HG03095 (cell line): ENCODE results near the gene PTGDS.

Experiments used
- ATAC-seq: cut with Tn5 transposase; IDR thresholded peaks from one replicate; pipeline ENCODE4 v1.9.1; 2021; ENCODE audit warnings: moderate library complexity; ENCODE audit not compliant: unreplicated experiment

Gene PTGDS

GRCh38 chr9:136972335-136972734 lies 5.0 kb upstream of the PTGDS start:
- no peak for ATAC-seq

GRCh38 chr9:136972743-136973142 lies 4.6 kb upstream of the PTGDS start:
- ATAC-seq: no peak

GRCh38 chr9:136973618-136974617 lies 3.4 kb upstream of the PTGDS start:
- no peak for ATAC-seq

DNA sequence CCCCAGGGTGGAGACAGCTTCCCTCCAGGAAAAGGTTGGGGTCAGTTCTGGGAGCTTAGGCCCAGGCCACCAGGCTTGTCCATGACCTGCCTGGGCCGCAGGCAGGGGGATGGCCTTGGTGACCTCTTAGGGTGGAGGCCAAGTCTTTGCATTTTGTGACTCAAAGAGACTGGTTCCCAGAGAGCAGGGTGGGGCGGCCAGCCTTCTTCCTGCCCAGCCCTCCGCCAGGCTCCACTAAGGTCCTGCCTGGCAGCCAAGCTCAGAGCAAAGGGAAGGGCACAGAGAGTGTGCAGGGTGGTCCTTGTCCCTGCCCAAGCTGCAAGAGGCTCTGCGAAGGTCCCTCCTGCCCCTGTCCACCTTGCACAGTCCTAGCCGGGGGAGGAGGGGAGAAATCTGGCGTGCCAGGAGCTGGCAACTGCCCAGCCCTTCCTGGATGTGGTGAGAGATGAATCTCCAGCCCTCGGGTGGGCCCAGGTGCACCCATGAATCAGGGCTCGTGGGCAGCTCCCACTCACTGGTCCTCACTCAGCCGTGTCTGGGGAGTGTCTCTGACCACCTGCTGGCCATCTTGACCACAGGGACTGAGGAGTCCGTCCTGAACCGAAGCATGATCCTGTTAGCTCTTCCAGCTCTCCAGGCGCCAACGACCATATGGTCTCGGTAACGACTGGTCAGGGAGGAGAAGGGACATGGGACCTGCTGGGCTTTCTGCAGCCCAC lies 2.3 kb upstream of the PTGDS start:
- ATAC-seq: no peak

- ATAC-seq: no peak
Measured at GRCh38 chr9:136975644-136976043, 1.7 kb upstream of the PTGDS start.

GRCh38 chr9:136977649-136978072 lies 357 bp downstream of the PTGDS start:
- ATAC-seq: no peak

- ATAC-seq: no peak
Measured at GRCh38 chr9:136978073-136978864, 965 bp downstream of the PTGDS start.

DNA sequence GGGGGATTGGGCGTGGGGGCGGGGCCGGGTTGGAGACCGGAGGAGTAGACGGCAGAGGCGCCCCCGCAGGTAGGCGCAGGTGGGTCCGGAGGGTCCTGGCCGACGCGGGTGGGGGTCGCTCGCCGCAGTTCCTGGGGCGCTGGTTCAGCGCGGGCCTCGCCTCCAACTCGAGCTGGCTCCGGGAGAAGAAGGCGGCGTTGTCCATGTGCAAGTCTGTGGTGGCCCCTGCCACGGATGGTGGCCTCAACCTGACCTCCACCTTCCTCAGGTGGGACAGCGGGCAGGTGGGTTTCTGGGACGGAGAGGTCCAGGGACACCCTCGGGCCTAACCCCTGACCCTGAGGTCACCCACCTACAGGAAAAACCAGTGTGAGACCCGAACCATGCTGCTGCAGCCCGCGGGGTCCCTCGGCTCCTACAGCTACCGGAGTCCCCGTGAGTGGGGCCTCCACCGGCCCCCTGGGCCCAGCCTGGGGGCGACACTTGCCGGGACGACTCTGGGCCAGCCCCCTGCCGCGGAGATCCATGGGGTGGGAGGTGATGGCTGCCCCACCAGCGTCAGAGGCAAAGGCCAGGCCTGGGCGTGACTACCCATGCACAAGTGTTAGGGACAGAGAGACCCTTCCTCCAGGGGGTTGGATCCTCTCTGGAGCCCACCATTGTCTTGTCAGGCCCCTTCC lies 1.7 kb downstream of the PTGDS start:
- ATAC-seq: no peak

DNA sequence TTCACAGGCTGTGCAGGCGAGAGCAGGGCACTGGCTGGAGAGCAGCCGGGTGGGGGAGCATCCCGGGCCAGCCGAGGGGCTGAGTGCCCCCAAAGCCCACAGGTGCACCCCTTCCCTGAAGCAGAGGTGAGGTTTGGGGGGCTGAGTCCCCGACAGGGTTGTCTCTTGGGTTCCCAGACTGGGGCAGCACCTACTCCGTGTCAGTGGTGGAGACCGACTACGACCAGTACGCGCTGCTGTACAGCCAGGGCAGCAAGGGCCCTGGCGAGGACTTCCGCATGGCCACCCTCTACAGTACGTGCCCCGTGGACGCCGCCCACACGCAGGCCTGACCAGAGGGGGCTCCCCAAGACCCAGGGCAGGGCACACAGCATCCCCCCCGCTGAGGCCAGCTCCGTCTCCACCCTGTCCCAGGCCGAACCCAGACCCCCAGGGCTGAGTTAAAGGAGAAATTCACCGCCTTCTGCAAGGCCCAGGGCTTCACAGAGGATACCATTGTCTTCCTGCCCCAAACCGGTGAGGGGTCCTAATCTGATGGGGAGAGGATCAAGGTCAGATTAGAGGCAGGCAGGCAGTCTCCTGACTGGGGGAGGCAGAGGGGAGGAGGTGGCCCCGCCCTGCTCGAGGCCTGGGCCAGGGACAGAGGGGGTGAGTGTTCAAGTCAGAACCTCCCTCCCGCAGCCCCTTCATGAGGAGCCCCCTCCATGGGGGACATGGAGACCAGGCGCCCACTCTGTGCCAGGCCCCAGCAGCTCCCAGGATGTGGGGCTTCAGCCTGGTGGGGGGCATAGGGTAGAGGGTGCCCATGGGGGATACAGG lies 2.7 kb downstream of the PTGDS start:
- ATAC-seq: no peak

DNA sequence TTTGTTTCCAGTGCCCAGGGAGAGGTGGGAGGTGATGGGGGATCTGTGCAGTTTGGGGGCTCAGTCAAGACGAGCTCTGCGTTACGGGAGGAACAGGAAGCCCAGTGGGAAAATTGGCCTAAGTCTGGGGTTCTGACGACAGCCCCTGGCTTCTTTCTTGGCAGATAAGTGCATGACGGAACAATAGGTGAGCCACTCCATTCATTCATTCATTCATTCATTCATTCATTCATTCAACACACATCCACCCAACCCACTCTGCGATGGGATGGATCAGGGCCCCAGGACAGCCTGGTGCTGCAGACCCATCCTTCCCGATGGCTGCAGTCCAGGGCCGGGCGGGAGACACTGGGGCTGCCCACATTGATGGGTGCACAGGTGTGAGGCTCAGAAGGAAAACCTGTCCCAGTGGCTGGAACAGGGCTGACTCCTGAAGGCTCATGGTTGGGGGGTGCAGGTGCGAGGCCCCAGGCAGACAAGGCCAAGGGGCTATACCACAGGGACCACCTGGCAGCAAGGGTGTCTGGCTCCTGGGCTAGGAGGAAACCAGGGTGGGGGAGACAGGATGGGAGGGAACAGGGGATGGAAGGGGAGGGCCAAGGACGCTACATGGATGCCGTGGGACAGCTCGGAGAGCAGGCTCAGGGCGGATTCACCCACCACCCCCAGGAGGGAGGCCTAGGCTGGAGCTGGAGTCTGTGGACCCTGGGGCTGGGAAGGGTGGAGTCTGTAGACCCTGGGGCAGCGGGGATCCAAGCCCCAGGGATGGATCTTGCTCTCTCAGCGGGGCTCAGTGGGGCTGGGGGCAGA lies 3.6 kb downstream of the PTGDS start:
- ATAC-seq: no peak

- ATAC-seq: no peak
Measured at GRCh38 chr9:136981588-136982231, 4.4 kb downstream of the PTGDS start.

- ATAC-seq: no peak
Measured at GRCh38 chr9:136982232-136983051, 5.1 kb downstream of the PTGDS start, which contains the start of gene LCNL1. LCNL1 (plus strand) TSS chr9:136982993; CDS start chr9:136983587, 594 bp downstream.

DNA sequence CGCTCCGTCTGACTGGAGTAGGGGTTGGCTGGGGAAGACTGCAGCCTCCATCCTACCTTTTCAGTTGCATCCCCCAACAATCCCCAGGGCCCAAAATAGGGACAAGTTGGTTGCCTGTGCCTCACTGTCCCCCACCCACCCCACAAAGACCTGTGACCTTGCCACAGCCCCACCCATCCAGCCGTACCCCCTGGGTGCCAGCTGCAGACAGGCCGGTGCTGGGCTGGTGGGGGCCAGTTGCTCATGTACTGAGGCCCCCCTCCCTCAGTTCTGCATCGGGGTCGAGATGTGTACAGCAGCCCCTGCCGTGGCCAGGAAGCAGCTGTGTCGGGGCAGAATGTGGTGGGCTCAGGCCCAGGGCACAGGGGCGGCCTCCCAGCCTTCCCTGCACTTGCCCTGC lies 5.9 kb downstream of the PTGDS start:
- ATAC-seq: no peak

DNA sequence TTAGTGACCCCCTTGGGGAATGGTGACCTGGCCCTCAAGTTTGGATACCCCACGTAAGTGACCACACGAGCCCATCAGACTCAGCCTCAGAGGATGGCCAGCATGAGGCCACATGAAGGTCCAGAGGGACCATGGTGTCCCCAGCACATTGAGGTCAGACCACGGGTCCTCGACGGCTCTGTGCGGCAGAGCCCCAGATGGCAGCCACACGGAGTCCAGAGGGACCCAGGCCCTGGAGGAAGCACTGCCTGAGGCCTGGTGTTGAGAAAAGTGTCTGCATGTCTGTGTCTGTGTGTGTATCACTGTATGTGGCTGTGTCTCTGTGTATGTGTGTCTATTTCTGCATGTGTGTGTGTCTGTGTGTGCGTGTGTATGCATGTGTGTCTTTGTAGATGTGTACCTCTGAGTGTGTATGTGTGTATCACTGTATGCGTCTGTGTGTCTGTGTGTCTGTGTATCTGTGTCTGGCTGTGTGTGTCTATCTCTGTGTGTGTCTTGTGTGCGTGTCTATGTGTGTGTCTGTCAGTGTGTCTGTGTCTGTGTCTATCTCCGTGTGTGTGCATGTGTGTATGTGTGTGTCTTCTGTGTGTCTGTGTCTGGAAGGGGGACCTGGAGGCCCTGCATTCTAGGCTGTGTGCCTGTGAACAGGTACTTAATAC lies 6.5 kb downstream of the PTGDS start:
- ATAC-seq: no peak

DNA sequence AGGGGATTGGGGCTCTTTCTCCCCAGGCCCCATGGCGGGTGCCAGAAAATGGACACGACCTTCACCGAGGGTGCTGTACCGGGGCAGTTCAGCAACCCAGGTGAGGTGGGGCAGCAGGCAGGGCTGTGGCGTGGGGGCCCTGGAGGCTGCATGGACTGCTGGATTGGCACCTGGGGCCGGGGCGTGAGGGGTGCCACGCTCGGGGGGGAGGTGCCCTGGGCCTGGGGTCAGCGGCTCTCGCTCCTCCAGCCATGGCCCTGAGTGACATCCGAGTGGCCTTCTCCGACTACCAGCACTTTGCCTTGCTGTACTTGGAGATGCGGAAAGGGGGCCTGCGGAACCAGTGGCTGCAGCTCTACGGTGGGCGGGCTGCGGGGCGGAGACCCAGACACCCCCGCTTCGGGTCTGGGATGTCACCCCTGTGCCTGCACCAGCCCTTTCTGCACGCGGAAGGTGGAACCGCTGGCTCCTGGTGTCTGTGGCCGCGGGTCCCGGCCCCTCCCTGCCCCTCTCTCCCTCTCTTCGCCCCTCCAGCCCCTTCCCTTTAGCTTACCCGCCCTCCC lies 7.2 kb downstream of the PTGDS start:
- no peak for ATAC-seq

- no peak for ATAC-seq
Measured at GRCh38 chr9:136985027-136985602, 7.8 kb downstream of the PTGDS start.
